ENCODE data around the gene ASB13. TPM values are rescaled to one million over a fixed set of nuclear protein-coding genes. Genes with fewer than 3 reads are reported as not detected.

ASB13 gene
- polyA plus RNA-seq, 1 of the 3 experiments (the other 2 are of a cell fraction), result 9.2 TPM

- no peak overlapping the region for H2AFZ ChIP-seq (ENCODE audit: low read depth)
- no peak overlapping the region for H3K4me2 ChIP-seq
- H3K27ac ChIP-seq (ENCODE audit: low read depth in 2 of 2, low read length in 1 of 2), result no peak overlapping the region
- no peaks in the 10 kb centered on the region for H3K9me3 ChIP-seq
- H3K36me3 ChIP-seq (replicated peaks in 1 of 2; ENCODE audit: control insufficient read depth in 1 of 2, insufficient read depth in 2 of 2, low read length in 1 of 2), result no peaks in the 10 kb centered on the region
- no peaks in the 10 kb centered on the region for H3K9me2 ChIP-seq
- no peaks in the 10 kb centered on the region for H4K20me1 ChIP-seq (ENCODE audit: insufficient read depth)
- H3K79me2 ChIP-seq (ENCODE audit: insufficient read depth), result no peaks in the 10 kb centered on the region
- whole genome bisulfite sequencing (ENCODE audit: low lambda C conversion rate), result 87% methylated on average over 15 of the region's 15 CpGs
- H3F3A ChIP-seq (replicated peaks; ENCODE audit: insufficient read depth), result no peaks in the 10 kb centered on the region
- DNase-seq, result no peak
- CTCF ChIA-PET, result interaction anchor here (1.0 to 11.8 kb wide), 14 partner anchors 18 to 244 kb away, joined by 3 to 449 read pairs (median 4); partner anchors contain the start of genes ASB13 and TASOR2
- H3K4me1 ChIP-seq (ENCODE audit: control insufficient read depth in 1 of 2, insufficient read depth in 2 of 2, low read depth in 1 of 2, low read length in 1 of 2), result no peaks in the 10 kb centered on the region
- POLR2A ChIA-PET, result no interaction called here
- H3K27me3 ChIP-seq (ENCODE audit: insufficient read depth), result no peaks in the 10 kb centered on the region
- TF ChIP-seq TAF1 (IDR thresholded peaks at IDR 0.05; ENCODE audit: borderline replicate concordance, low read depth, low read length) (no peak), SIN3A (IDR thresholded peaks at IDR 0.05; ENCODE audit: borderline replicate concordance, low read depth, low read length) (no peak)
- H3K9ac ChIP-seq, result no peak overlapping the region
- H3K4me3 ChIP-seq (ENCODE audit: low read depth in 2 of 2, low read length in 1 of 2), result no peak overlapping the region
These were observed 37.7 kb downstream of the ASB13 start for GRCh38 chr10:5628451-5629302.

- Histone ChIP-seq H3K79me2 (ENCODE audit: insufficient read depth) (no peaks in the 10 kb centered on the region), H3K4me1 (ENCODE audit: control insufficient read depth in 1 of 2, insufficient read depth in 2 of 2, low read depth in 1 of 2, low read length in 1 of 2) (peaks cover 4 to 5% of the 10 kb centered on the region in 2 experiments; a peak in 2 of 4 replicates), H3K36me3 (replicated peaks in 1 of 2; ENCODE audit: control insufficient read depth in 1 of 2, insufficient read depth in 2 of 2, low read length in 1 of 2) (no peaks in the 10 kb centered on the region), H3K27me3 (ENCODE audit: insufficient read depth) (no peaks in the 10 kb centered on the region), H2AFZ (ENCODE audit: low read depth) (no peak overlapping the region), H3K9me3 (no peaks in the 10 kb centered on the region), H3K4me3 (ENCODE audit: low read depth in 2 of 2, low read length in 1 of 2) (no peak overlapping the region), H3K4me2 (no peak overlapping the region), H3K9me2 (no peaks in the 10 kb centered on the region), H3K9ac (no peak overlapping the region), H3F3A (replicated peaks; ENCODE audit: insufficient read depth) (no peaks in the 10 kb centered on the region), H3K27ac (ENCODE audit: low read depth in 2 of 2, low read length in 1 of 2) (no peak overlapping the region), H4K20me1 (ENCODE audit: insufficient read depth) (no peaks in the 10 kb centered on the region)
- TF ChIP-seq PBX3 (IDR thresholded peaks at IDR 0.05) (no peak), ELF1 (IDR thresholded peaks at IDR 0.05) (no peak), CTCF (IDR thresholded peaks at IDR 0.05) (no peak), TEAD4 (IDR thresholded peaks at IDR 0.05; ENCODE audit: borderline replicate concordance, insufficient read depth) (no peak), MXI1 (IDR thresholded peaks at IDR 0.05; ENCODE audit: low read depth, low read length) (no peak)
- 83% methylated on average over 7 of the region's 7 CpGs for WGBS (ENCODE audit: low lambda C conversion rate)
- ChIA-PET CTCF (interaction anchor here (2.3 to 11.8 kb wide), 2 partner anchors 57 to 187 kb away, joined by 6 to 449 read pairs; partner anchors contain the start of gene TASOR2), POLR2A (no interaction called here)
- DNase-seq, result no peak
These were observed 38.8 kb downstream of the ASB13 start for GRCh38 chr10:5627486-5628044.
